ENCODE results near the gene BTBD18.

DNA sequence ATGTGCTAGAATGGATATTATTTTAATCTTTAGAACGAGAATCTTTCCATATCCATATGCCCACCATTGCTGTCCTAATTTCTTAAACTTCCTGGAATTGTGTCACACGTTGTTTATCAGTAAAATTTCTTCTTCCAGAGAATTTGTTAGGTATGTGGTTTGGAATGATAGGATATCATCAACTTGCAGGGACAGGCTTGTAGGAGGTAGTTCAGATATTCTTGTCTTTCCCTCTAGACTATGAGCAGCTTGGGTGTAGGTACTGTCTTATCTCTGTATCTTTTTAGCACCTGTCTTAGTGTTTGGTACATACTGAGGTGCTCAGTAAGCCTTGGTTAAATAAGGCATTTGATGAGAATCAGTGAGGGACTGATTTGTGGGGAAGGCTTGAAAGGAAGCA is 13.4 kb upstream of the BTBD18 start:
- no peak for TF ChIP-seq POLR2AphosphoS5 (IDR thresholded peaks at IDR 0.05)
- TF ChIP-seq EP300 (IDR thresholded peaks at IDR 0.05; ENCODE audit: low read depth), result no peak
- TF ChIP-seq, protein P1, sequence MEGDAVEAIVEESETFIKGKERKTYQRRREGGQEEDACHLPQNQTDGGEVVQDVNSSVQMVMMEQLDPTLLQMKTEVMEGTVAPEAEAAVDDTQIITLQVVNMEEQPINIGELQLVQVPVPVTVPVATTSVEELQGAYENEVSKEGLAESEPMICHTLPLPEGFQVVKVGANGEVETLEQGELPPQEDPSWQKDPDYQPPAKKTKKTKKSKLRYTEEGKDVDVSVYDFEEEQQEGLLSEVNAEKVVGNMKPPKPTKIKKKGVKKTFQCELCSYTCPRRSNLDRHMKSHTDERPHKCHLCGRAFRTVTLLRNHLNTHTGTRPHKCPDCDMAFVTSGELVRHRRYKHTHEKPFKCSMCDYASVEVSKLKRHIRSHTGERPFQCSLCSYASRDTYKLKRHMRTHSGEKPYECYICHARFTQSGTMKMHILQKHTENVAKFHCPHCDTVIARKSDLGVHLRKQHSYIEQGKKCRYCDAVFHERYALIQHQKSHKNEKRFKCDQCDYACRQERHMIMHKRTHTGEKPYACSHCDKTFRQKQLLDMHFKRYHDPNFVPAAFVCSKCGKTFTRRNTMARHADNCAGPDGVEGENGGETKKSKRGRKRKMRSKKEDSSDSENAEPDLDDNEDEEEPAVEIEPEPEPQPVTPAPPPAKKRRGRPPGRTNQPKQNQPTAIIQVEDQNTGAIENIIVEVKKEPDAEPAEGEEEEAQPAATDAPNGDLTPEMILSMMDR (IDR thresholded peaks at IDR 0.05), result no peak

All from transverse colon (tissue), 4 donors.